Cerebellar cortex (tissue), 1 donor: ENCODE results near the gene C8B.

ENCODE experiments used
- DNase-seq: peaks from one replicate; pipeline ENCODE4 v3.0.0-alpha.2; 2015; ENCODE audit warnings: low spot score

C8B gene

GRCh38 chr1:56929492-56929891, 36.3 kb downstream of the C8B start:
- no peak for DNase-seq

GRCh38 chr1:56927986-56928385, 37.8 kb downstream of the C8B start:
- DNase-seq = no peak

- DNase-seq = no peak
Measured at GRCh38 chr1:56927171-56927570, 38.6 kb downstream of the C8B start.

DNA sequence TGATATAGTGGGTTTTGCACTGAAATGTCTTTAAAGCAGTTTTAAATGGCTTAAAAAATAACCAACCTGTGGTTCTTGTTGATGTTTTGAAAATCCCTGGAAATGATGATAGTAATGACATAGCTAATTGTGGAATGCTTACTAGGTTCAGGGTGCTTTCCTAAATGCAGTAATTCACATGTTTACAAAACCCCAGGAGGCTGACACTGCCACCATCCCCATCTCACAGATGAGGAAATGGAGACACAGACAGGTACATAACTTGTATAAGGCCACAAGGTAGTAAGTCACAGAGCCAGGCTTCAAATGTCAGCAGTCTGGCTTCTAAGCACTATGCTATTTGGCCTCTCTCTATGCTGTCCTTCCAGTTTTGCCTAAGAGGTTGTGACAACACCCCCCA, 40.6 kb downstream of the C8B start:
- DNase-seq = no peak

DNA sequence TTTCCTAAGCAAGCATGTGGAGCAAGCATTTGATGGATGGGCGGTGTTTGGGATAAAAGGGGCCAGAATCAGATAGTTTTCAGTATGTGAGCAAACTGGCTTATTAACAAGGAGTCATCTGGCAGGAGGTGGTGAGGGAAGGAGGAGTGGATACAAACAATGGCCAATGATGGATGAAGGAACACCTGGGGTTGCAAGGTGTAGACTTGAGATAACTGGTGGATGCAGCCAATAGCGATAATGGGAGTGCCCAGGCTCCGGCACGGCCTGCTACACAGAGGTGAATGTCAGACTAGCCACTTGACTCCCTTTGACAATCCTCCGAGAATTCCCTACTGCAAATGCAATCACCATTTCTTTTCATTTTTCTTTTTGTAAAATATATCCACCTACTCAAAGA, 41.7 kb downstream of the C8B start:
- DNase-seq = no peak

GRCh38 chr1:56923201-56923600, 42.6 kb downstream of the C8B start:
- no peak for DNase-seq

GRCh38 chr1:56922507-56922906, 43.3 kb downstream of the C8B start:
- DNase-seq = no peak

GRCh38 chr1:56922070-56922469, 43.7 kb downstream of the C8B start:
- no peak for DNase-seq

DNA sequence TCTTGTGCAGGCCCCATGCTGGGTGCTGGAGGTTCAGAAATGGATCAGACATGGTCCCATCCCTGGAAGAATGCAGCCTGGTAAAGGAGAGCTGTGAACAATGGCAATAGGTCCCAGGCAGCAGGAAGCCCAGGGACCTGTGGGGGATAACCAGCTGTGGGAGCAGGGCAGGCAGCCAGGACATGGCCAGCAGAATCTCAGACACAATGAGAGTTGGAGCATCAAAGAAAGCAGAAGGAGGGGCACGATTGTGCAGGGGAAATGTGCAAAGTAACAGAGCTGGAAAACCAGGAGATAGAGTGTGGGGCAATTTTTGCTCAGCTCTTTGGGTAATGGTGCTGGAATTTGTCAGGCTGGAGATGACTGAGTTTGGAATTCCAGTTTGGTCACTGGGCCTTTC, 44.3 kb downstream of the C8B start:
- no peak for DNase-seq

GRCh38 chr1:56920591-56921001, 45.2 kb downstream of the C8B start:
- DNase-seq = no peak

GRCh38 chr1:56917356-56917755, 48.5 kb downstream of the C8B start:
- DNase-seq = peak; percentile 52

GRCh38 chr1:56916630-56917029, 49.2 kb downstream of the C8B start:
- DNase-seq = no peak

- DNase-seq = no peak
Measured at GRCh38 chr1:56915960-56916359, 49.9 kb downstream of the C8B start.

DNA sequence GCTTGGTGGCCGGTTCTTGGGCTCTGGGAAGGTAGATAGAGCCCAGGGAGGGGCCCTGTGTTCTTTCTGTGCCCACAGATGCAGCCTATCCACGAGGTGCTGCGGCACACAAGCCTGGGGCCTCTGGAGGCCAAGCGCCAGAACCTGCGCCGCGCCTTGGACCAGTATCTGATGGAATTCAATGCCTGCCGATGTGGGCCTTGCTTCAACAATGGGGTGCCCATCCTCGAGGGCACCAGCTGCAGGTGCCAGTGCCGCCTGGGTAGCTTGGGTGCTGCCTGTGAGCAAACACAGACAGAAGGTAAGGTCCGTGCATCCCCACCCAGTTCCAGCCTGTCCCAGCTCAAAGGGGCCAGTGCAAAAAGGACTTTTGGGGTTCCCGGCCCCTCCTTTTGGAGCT, 53.5 kb downstream of the C8B start:
- no peak for DNase-seq

DNA sequence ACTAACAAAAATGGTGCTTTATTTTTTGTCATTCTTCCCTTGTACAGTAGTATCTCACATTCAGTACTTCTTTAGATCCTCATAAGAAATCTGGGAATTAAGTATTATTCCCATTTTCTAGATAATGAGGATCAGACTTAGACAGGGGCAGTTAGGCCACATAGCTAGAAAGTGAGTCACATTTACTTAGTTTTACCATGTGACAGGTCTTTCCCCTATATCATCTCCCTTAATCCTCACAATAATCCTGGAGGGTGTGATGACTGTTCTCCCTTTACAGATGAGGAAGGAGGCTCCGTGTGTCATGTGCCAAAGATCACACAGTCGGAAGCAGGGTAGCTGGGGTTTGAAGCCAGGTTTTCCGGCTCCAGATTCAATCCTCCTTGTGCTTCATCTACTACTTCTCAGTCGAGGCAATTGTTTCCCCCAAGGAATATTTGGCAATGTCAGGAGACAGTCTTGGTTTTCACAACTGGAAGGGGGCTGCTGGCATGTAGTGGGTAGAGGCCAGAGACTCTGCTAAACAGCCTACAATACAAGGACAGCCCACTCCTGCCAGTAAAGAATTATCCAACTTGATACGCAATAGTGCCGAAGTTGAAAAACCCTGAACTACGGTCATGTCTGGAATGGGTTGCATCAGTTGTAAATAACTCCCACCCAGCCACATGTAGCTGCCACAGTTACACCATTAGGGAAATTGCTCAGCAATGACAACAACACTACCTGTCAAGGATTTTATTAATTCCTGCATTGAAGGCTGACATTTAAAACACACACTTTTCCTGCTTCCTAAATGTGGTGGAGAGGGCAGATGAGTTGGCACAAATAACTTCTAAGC, 54.5 kb downstream of the C8B start:
- no peak for DNase-seq

- DNase-seq = no peak
Measured at GRCh38 chr1:56910441-56910985, 55.3 kb downstream of the C8B start.

GRCh38 chr1:56908619-56909221, 57.1 kb downstream of the C8B start:
- DNase-seq = no peak

- no peak for DNase-seq
Measured at GRCh38 chr1:56905667-56906066, 60.1 kb downstream of the C8B start.

GRCh38 chr1:56904663-56905397, 61.0 kb downstream of the C8B start:
- DNase-seq = no peak

DNA sequence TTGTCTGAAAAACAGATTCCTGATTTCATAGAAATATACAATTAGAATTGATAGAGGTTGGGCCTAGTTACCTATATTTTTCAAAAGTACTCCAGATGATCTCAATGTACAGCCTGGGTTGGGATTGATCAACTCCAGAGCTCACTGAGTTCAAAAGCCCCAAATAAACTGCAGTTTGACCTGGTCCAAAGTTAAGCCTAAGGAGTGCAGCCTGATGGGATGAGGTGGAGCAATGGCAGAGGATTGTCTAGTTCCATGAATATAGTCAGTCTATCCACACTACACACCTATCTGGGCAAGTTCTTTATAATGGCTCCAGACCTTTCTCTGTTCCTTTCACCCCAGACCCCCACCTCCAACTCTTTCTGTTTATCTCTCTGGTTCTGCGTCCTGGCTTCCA, 62.0 kb downstream of the C8B start:
- no peak for DNase-seq

DNA sequence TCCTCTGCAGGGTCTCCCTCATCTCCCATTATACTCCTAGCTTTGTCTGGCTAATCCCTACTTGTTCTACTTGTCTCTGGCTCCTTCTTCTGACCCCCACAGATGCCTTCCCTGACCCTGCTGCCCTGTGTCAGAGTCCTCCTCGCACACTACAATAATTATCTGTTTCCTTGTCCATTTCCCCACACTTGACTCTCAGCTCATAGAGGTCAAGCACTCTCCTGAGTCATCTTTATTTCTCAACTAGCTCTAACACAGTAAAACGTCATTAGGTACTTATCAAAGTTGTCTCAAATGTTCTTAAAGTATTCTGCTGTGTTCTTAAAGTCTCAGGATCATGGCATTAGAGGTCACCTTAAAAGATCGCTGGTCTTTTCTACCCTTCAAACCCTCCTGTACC, 64.1 kb downstream of the C8B start:
- DNase-seq = no peak

- DNase-seq = no peak
Measured at GRCh38 chr1:56898879-56899278, 66.9 kb downstream of the C8B start.

DNA sequence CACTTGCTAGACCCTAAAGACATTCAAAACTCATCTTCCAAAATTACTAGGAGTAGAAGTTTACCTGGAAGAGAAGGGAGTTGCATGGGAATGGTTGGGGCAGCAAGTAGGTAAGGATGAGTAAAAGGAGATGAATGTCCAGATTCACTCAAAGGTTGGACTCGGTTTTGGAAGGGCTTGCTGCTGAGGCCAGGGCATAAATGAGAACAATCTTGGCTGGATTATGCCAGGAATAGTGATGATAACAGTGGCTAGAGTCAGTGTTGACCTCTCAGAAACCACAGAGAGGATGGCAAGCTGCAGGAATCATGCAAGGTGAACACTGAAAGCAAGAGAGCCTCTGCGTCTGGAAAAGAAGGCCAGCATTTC, 67.8 kb downstream of the C8B start:
- DNase-seq = no peak
